Measurements from ENCODE around the gene USP30.

- TF ChIP-seq POLR2A (IDR thresholded peaks at IDR 0.05) (no peak), CTCF (IDR thresholded peaks at IDR 0.05) (no peak)
These were observed 17.2 kb downstream of the USP30 start for GRCh38 chr12:109069307-109070271.

All from testis (tissue), 2 donors.